Karpas-422 (cell line): Measurements from ENCODE around the gene IGF2. TPM values are rescaled to one million over a fixed set of nuclear protein-coding genes. Genes with fewer than 3 reads are reported as not detected.

Source experiments
- DNase-seq: peaks from one replicate; pipeline ENCODE4 v3.0.0-alpha.2; 2015
- H2AFZ ChIP-seq: fragments of 200-600 bp; sonication (generic); 2 replicates; pipeline ENCODE4 v1.6.1; 2014; ENCODE audit warnings: antibody characterized with exemption, low read length, mixed read lengths
- H3K27ac ChIP-seq: fragments of 200-600 bp; sonication (generic); 2 replicates; pipeline ENCODE4 v1.5.1; 2014; ENCODE audit warnings: mild to moderate bottlenecking, low read length, moderate library complexity
- H3K27me3 ChIP-seq: fragments of 200-600 bp; sonication (generic); 2 replicates; pipeline ENCODE4 v1.6.1; 2014; ENCODE audit warnings: low read length, mixed read lengths
- H3K36me3 ChIP-seq: fragments of 200-600 bp; sonication (generic); 2 replicates; pipeline ENCODE4 v1.6.1; 2014; ENCODE audit warnings: low read length, mixed read lengths; ENCODE audit not compliant: insufficient read depth
- H3K4me1 ChIP-seq: fragments of 200-600 bp; sonication (generic); 2 replicates; pipeline ENCODE4 v1.6.1; 2014; ENCODE audit warnings: mild to moderate bottlenecking, low read length, mixed read lengths
- H3K4me2 ChIP-seq: fragments of 200-600 bp; sonication (generic); 2 replicates; pipeline ENCODE4 v1.6.1; 2014; ENCODE audit warnings: low read length, low read depth, mild to moderate bottlenecking; ENCODE audit not compliant: poor library complexity, severe bottlenecking
- H3K4me3 ChIP-seq: fragments of 200-600 bp; sonication (generic); 2 replicates; pipeline ENCODE4 v1.5.1; 2014; ENCODE audit warnings: mild to moderate bottlenecking, antibody characterized with exemption, low read length, mixed read lengths
- H3K79me2 ChIP-seq: fragments of 200-600 bp; sonication (generic); 2 replicates; pipeline ENCODE4 v1.6.1; 2014; ENCODE audit warnings: mild to moderate bottlenecking, low read length, mixed read lengths
- H3K9ac ChIP-seq: fragments of 200-600 bp; sonication (generic); 2 replicates; pipeline ENCODE4 v1.6.0; 2014; ENCODE audit warnings: low read length
- H3K9me2 ChIP-seq: fragments of 200-600 bp; sonication (generic), shearing (Covaris generic); replicated peaks from 2 replicates; pipeline ENCODE4 v1.6.0; 2014; ENCODE audit warnings: mild to moderate bottlenecking, low read length, moderate library complexity; ENCODE audit not compliant: insufficient read depth
- H3K9me3 ChIP-seq: fragments of 300-700, 200-600 bp; sonication (generic); 2 replicates; pipeline ENCODE4 v1.6.1; 2014; ENCODE audit warnings: low read length, mixed read lengths
- H4K20me1 ChIP-seq: fragments of 200-600 bp; sonication (generic); 2 replicates; pipeline ENCODE4 v1.6.1; 2014; ENCODE audit warnings: mild to moderate bottlenecking, antibody characterized with exemption, low read length, low read depth; ENCODE audit not compliant: insufficient read depth
- total RNA-seq: library from RNA; depleted of rRNA; stranded (reverse); fragments of >200 nt; shearing (Covaris generic); gene quantifications from 2 replicates; pipeline ENCODE4 v1.2.3, GENCODE V29; 2014; ENCODE audit warnings: low replicate concordance

IGF2 gene
- total RNA-seq, 1 experiment from 2014 or later: not detected

GRCh38 chr11:2096011-2096918 lies 42.9 kb downstream of the IGF2 start:
- no peaks in the 10 kb centered on the region for H3K79me2 ChIP-seq
- DNase-seq: no peak

DNA sequence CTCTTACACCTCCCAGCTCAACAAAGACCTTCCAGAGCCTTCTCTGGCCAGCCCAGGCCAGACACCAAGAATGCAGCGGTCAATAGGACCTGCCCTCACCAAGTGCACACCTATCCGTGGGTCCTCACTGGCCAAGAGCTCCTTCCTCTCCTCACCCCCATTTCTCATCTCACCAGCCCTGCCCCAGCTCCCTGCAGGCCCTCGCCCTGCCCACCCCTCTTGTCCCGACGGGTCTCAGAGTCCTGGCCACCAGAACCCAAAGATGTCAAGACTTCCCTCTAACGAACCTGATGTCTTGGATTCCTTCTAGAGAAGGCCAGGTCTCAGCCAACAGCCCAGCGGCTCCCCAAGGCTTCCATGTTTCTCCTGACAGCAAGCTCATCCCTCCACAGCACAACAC lies 43.6 kb downstream of the IGF2 start:
- DNase-seq: no peak
- H3K79me2 ChIP-seq: no peaks in the 10 kb centered on the region

More at GRCh38 chr11:2096011-2096918, 42.9 kb downstream of the IGF2 start:
- Histone ChIP-seq H3K9me3 (no peaks in the 10 kb centered on the region), H3K27me3 (no peaks in the 10 kb centered on the region), H2AFZ (no peak overlapping the region), H3K27ac (no peak overlapping the region), H3K4me3 (no peak overlapping the region), H4K20me1 (peaks cover 10% of the 10 kb centered on the region; the same call in 1 of the 2 replicates), H3K36me3 (no peaks in the 10 kb centered on the region), H3K9me2 (no peaks in the 10 kb centered on the region), H3K4me1 (no peaks in the 10 kb centered on the region), H3K9ac (no peak overlapping the region), H3K4me2 (no peak overlapping the region)

GRCh38 chr11:2095198-2095520 lies 44.0 kb downstream of the IGF2 start:
- H3K36me3 ChIP-seq: no peaks in the 10 kb centered on the region
- H3K4me2 ChIP-seq: no peak overlapping the region
- H3K79me2 ChIP-seq: no peaks in the 10 kb centered on the region
- no peaks in the 10 kb centered on the region for H3K9me3 ChIP-seq
- H3K27ac ChIP-seq: no peak overlapping the region
- H4K20me1 ChIP-seq: peaks cover 10% of the 10 kb centered on the region; the same call in 1 of the 2 replicates
- no peak overlapping the region for H3K9ac ChIP-seq
- H3K4me3 ChIP-seq: no peak overlapping the region
- H2AFZ ChIP-seq: no peak overlapping the region
- no peak for DNase-seq
- no peaks in the 10 kb centered on the region for H3K9me2 ChIP-seq
- no peaks in the 10 kb centered on the region for H3K27me3 ChIP-seq
- H3K4me1 ChIP-seq: no peaks in the 10 kb centered on the region

More for the DNA sequence above, 43.6 kb downstream of the IGF2 start:
- H3K36me3 ChIP-seq: no peaks in the 10 kb centered on the region
- H3K4me3 ChIP-seq: no peak overlapping the region
- no peaks in the 10 kb centered on the region for H3K9me3 ChIP-seq
- H3K4me1 ChIP-seq: no peaks in the 10 kb centered on the region
- peaks cover 10% of the 10 kb centered on the region; the same call in 1 of the 2 replicates for H4K20me1 ChIP-seq
- H3K9ac ChIP-seq: no peak overlapping the region
- H2AFZ ChIP-seq: no peak overlapping the region
- no peaks in the 10 kb centered on the region for H3K9me2 ChIP-seq
- H3K4me2 ChIP-seq: no peak overlapping the region
- H3K27me3 ChIP-seq: no peaks in the 10 kb centered on the region
- H3K27ac ChIP-seq: no peak overlapping the region

DNA sequence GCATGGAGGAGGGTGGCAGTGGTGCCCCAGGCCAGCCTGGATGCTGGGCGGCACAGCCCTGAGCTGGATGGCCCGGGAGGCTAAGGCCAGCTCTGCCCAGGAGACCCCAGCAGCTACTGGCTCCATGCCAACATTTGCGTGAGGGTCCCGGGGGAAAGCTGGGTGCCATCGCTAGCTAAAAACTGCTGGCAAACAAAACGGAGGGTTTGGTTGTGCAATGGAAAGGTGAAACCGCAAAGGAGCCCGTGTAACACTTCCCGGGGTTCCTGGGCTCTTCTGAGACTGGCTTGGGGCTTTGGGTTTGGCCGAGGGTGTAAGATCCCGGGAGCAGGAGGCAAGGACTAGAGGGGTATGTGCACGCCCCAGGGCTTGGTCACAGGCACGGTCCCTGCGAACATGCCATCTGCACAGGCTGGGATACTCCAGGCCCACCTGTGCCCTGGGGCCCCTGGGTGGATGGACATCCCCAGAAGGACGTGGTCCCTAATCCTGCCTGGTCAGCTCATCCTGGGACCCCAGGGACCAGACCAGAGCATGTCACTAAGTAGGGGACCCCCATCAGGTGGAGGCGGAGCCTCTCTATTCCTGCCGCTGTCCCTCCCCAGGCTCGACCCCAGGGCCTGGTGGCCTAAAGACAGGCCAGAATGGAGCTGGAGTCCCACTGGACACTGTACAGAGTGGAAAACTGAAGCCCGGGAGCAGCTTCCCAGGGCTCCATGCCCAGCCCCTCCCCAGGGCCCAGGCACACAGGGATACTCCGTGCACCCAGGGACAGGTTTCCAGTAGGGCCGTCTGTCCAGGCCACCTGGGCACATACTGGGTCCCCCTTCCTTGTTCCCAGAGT lies 44.6 kb downstream of the IGF2 start:
- no peaks in the 10 kb centered on the region for H3K9me3 ChIP-seq
- no peak overlapping the region for H3K9ac ChIP-seq
- no peak overlapping the region for H3K4me2 ChIP-seq
- H3K9me2 ChIP-seq: no peaks in the 10 kb centered on the region
- H3K4me3 ChIP-seq: no peak overlapping the region
- no peak overlapping the region for H3K27ac ChIP-seq
- H3K4me1 ChIP-seq: no peaks in the 10 kb centered on the region
- no peaks in the 10 kb centered on the region for H3K36me3 ChIP-seq
- DNase-seq: no peak
- peaks cover 10% of the 10 kb centered on the region; the same call in 1 of the 2 replicates for H4K20me1 ChIP-seq
- H3K79me2 ChIP-seq: no peaks in the 10 kb centered on the region
- no peak overlapping the region for H2AFZ ChIP-seq
- H3K27me3 ChIP-seq: no peaks in the 10 kb centered on the region

DNA sequence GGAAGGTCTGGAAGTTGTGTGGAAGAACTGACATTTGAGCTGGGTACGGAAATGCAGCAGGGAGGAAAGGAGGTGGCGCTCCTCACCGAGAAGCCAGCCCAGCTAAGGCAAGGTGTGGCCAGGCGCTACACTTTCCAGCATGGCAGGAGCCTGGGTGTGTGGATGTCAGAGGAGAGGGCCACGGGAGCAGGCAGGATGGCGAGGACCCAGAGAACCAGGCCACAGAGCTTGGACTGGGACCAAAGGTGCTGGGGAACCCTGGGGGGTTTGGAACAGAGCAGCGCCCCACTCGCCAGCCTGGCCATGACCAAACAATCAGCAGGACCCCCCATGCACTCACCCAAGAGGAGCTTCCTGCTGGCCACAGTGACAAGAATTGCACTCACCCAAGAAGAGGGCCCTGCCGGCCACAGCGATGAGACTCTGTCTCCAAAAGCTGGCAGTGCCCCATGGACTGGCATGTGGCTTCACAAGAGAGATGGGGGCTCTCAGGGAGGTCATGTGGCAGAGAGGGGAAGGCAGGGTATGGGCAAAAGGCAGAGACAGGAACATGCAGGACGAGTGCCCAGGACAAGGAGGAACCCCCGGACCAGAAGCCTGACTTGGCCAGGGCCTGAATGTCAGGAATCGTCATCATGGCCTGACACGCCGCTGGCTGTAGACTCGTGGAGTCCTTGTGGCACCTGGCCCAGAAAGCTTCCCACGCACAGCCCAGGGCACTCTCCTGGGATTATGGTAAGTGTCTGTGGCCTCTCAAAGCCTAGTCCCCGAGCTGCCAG lies 45.4 kb downstream of the IGF2 start:
- H3K4me3 ChIP-seq: no peak overlapping the region
- no peaks in the 10 kb centered on the region for H3K27me3 ChIP-seq
- H3K9me2 ChIP-seq: no peaks in the 10 kb centered on the region
- no peaks in the 10 kb centered on the region for H3K9me3 ChIP-seq
- DNase-seq: no peak
- no peak overlapping the region for H3K9ac ChIP-seq
- no peaks in the 10 kb centered on the region for H3K36me3 ChIP-seq
- H4K20me1 ChIP-seq: peaks cover 10% of the 10 kb centered on the region; the same call in 1 of the 2 replicates
- H3K4me1 ChIP-seq: no peaks in the 10 kb centered on the region
- H3K27ac ChIP-seq: no peak overlapping the region
- no peak overlapping the region for H3K4me2 ChIP-seq
- H2AFZ ChIP-seq: no peak overlapping the region
- no peaks in the 10 kb centered on the region for H3K79me2 ChIP-seq

GRCh38 chr11:2092956-2093412 lies 46.2 kb downstream of the IGF2 start:
- no peak overlapping the region for H3K4me2 ChIP-seq

GRCh38 chr11:2092464-2092910 lies 46.7 kb downstream of the IGF2 start:
- H3K9me2 ChIP-seq: no peaks in the 10 kb centered on the region
- H3K9ac ChIP-seq: no peak overlapping the region
- no peaks in the 10 kb centered on the region for H3K27me3 ChIP-seq
- DNase-seq: no peak
- no peaks in the 10 kb centered on the region for H3K79me2 ChIP-seq
- no peaks in the 10 kb centered on the region for H3K36me3 ChIP-seq
- no peak overlapping the region for H2AFZ ChIP-seq
- H3K4me2 ChIP-seq: no peak overlapping the region
- H4K20me1 ChIP-seq: peaks cover 10% of the 10 kb centered on the region; the same call in 1 of the 2 replicates
- H3K9me3 ChIP-seq: no peaks in the 10 kb centered on the region
- no peak overlapping the region for H3K27ac ChIP-seq
- H3K4me1 ChIP-seq: no peaks in the 10 kb centered on the region
- no peak overlapping the region for H3K4me3 ChIP-seq

More at GRCh38 chr11:2092956-2093412, 46.2 kb downstream of the IGF2 start:
- Histone ChIP-seq H3K36me3 (no peaks in the 10 kb centered on the region), H3K9ac (no peak overlapping the region), H4K20me1 (peaks cover 10% of the 10 kb centered on the region; the same call in 1 of the 2 replicates), H3K27me3 (no peaks in the 10 kb centered on the region), H3K4me3 (no peak overlapping the region), H3K4me1 (no peaks in the 10 kb centered on the region), H3K79me2 (no peaks in the 10 kb centered on the region), H3K9me2 (no peaks in the 10 kb centered on the region), H3K27ac (no peak overlapping the region), H2AFZ (no peak overlapping the region), H3K9me3 (no peaks in the 10 kb centered on the region)
- no peak for DNase-seq
